Hematopoietic multipotent progenitor cell treated with erythropoietin and hydrocortisone succinate and interleukin-3 and kit ligand, for 6 days (in vitro differentiated cells): ENCODE data around the gene ERI2.

Experiments used
- DNase-seq: peaks from one replicate; pipeline ENCODE4 v3.0.0-alpha.2; 2015

Gene ERI2

DNA sequence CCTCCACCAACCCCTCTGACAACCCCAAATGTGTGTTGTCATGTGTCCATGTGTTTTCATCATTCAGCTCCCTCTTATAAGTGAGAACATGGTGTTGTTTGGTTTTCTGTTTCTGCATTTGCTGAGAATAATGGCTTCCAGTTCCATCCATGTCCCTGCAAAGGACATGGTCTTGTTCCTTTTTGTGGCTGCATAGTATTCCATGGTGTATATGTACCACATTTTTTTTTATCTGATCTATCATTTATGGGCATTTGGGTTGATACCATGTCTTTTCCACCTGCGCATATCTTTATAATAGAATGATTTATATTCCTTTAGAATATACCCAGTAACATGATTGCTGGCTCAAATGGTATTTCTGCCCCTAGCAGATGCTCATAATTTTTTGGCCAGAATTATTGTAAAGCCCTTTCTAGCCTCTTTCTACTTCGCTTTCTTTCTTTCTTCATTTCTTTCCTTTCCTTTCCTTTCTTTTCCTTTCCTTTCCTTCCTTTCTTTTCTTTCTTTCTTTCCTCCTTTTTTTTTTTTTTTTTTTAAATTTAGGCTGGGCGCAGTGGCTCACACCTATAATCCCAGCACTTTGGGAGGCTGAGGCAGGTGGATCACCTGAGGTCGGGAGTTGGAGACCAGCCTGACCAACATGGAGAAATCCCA lies 12.8 kb upstream of the ERI2 start:
- no peak for DNase-seq

DNA sequence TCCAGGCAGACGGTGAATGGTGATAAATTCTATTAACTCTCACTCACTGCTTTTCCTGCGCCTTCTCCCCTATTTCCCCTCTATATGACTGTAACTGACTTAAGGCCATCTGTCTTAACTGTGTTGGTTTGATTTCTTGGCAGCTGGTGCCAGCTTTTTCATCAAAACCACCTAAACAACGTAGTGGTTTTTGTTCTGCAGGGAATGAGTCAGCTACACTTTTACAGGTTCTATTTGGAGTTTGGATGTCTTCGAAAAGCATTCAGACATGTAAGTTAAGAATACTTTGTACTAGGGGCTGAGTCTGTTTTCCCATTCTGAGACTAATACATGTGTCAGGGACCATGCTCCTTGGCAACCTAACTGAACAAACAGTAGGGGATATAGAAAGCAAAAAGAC lies 8.5 kb upstream of the ERI2 start:
- DNase-seq: peak; percentile 77

- no peak for DNase-seq
Measured at GRCh38 chr16:20812510-20812909, 6.2 kb upstream of the ERI2 start.

DNA sequence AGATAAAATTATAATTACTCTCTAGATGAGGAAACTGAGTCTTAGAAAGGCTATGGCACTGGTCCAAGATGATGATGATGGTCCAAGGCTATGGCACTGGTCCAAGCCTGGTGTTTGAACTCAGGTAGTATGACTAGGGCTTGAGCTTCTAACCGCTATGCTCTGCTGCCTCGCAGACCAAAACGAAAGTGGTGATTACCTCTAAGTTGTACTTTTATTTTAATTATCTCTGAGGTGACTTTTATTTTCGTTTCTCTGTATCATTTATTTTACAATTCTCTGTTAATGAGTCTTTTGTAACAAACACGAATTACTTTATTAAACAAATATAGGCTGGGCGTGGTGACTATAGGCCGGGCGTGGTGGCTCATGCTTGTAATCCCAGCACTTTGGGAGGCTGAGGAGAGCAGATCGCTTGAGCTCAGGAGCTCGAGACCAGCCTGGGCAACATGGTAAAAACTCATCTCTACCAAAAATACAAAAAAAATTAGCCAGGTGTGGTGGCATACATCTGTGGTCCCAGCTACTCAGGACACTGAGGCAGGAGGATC lies 5.7 kb upstream of the ERI2 start:
- no peak for DNase-seq

DNA sequence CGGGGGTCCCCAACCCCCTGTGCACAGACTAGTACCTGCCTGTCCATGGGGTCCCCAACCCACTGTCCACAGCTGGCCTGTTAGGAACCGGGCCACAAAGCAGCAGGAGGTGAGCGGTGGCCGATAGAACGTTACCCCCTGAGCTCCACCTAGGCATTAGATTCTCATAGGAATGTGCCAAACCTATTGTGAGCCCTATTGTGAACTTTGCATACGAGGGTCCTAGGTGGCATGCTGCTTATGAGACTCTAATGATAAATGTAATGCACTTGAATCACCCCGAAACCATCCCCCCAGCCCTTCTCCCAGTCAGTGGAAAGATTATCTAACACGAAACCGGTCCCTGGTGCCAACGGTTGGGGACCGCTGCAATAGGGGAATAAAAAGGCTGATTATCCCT lies 1.6 kb upstream of the ERI2 start:
- DNase-seq: peak; percentile 54

GRCh38 chr16:20805684-20806167 lies 546 bp downstream of the ERI2 start:
- DNase-seq: peak; percentile 28

DNA sequence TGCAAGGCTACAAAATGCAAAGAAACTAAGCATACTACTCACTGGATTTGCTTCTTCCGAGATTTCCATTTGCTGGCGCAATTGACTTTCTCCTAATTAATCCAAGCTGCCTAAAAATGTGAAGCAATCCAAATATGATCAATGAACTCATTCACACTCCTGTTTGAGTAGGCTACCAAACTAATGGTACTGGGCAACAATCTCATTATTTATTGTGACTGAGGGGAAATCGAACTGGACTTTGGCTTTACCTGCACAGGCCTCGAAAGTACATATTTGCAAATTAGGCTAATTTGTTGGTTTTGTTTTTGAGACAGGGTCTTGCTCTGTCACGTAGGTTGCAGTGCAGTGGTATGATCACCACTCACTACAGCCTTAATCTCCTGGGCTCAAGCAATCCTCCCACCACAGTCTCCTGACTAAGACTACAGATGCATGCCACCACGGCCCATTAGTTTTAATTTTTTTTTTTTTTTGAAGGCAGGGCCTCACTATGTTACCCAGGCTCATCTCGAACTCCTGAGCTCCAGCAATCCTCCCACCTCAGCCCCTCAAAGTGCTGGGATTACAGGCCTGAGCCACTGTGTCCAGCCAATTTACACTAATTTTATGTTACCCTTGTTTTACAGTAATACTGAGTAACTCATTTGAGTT lies 2.6 kb downstream of the ERI2 start:
- peak; percentile 47 for DNase-seq

DNA sequence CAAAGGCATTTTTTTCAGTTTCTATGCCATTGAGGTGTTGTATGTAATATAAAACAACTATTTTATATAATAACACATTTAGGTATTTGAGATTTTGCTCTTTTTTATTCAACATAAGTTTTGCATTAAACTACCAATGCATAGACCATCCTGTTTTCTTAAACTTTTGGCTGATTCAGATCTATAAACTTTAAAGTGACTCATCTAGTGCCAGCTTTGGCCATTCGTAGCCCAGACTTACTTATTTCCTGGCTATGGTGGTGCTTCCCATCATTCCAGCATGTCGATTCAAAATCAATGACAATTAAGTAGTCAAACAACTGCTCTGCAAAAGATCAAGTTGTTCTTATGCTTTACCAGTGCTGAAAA lies 3.1 kb downstream of the ERI2 start:
- no peak for DNase-seq

GRCh38 chr16:20801278-20801677 lies 5.0 kb downstream of the ERI2 start:
- DNase-seq: no peak

DNA sequence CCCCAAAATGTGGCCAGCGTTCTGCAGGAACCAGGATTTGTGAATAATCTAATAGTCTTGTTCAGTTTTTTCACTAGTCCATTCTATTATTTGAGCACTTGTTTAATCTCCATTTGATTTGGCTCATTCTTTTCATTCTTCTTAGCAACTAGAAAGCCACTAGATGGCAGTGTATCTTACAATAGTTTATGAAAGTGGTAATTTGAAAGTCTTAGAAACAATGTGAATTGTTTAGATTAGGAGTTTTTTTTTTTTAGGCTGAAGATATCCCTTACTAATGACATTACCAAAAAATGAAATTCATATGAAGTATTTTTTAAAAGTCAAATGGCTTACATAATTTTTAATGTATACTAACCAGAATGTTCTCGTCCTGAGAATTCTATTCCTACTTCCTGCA lies 6.7 kb downstream of the ERI2 start:
- DNase-seq: peak; percentile 94

- no peak for DNase-seq
Measured at GRCh38 chr16:20798364-20798763, 7.9 kb downstream of the ERI2 start.

- no peak for DNase-seq
Measured at GRCh38 chr16:20791923-20792612, 14.2 kb downstream of the ERI2 start.

DNA sequence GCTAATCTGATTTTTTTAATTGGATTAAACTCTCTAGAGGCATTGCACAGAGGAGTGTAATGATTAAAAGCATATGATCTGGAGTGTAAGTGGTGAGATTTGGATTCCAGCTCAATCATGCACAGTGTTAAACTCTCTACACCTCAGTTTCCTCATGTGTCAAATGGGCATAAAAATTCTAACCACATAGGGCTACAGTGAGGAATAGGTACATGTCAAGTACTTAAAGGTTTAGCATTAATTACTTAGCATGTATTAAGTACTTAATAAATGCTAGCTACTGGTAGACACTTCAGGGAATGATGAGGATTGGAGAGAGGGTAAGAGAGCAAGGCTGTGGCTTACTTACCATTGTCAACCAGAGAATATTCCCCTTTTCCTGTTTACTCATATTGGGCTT lies 17.1 kb downstream of the ERI2 start:
- DNase-seq: no peak

DNA sequence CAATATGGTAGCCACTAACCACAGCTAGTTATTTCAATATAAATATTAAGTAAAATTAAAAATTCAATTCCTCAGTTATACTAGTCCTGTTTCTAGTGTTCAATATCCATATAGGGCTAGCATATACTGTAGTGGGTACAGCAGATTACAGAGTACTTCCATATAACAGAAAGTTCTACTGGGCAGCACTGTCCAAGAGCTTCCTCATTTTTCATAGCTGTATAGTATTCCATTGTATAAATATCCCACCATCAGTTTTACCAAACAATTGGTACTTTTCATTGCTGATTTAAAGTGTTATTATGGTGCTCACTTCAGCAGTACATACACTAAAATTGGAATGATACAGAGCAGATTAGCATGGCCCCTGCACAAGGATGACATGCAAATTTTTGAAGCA lies 22.1 kb downstream of the ERI2 start:
- no peak for DNase-seq

- no peak for DNase-seq
Measured at GRCh38 chr16:20782470-20782869, 23.8 kb downstream of the ERI2 start.

GRCh38 chr16:20781697-20782096 lies 24.6 kb downstream of the ERI2 start:
- peak; percentile 47 for DNase-seq

DNA sequence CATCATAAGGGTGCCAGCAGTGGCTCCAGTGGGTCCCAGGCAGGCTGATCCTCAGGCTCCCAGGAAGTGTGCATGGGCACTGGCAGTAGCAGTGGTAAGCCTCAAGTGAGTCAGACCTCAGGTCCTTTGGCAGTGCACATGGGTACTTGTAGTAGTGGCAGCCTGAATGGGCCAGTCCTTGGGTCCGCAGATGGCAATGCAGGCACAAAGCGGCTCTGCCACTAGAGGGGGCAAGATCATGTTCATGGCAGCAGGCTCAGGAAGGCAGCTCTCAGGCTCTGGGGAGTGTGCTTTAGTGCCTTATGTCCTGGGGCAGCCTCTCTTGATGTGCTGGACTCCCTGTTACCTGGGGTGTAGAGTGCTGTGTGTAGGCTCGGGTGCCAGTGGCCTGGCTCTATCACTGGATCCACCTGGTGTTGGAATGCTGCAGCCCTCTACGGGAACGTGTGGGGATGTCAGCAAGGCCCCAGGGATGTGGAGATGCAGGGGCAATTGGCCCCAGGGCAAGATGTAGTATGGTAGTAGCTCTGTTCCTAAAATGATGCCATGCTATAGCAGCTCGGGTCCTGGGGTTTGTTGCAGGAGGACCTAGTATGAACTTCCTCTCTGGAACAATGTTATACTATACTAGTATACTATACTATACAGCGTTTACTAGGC lies 31.4 kb downstream of the ERI2 start:
- DNase-seq: peak; percentile 90

DNA sequence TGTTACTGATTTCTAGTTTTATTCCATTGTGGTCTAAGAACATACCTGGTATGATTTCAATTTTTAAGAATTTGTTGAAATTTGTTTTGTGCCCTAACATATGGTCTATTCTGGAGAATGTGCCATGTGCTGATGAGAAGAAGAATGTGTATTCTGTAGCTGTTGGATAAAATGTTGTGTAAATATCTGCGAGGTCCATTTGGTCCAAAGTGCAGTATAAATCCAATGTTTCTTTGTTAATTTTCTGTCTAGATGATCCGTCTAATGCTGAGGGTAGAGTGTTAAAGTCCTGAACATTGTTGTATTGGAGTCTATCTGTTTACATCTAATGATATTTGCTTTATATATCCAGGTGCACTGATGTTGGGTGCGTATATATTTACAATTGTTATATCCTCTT lies 32.6 kb downstream of the ERI2 start:
- DNase-seq: no peak

GRCh38 chr16:20768818-20769217 lies 37.5 kb downstream of the ERI2 start:
- no peak for DNase-seq

DNA sequence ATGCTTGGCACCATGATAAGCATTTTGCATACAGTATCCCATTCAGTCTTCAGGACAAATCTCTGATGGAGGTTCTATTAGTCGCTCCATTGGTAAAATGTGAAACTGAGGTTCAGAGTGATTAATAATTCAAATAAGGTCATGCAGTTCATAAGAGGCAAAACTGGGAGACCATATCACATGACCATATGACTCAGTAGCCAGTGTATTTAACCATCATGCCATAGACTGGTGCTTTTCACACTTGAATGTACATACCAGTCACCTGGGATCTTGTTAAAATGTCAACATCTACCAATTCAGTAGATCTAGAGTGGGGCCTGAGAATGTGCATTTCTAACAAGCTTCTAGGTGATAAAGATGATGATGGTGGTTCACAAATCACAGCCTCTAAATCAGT lies 38.2 kb downstream of the ERI2 start:
- no peak for DNase-seq

- DNase-seq: no peak
Measured at GRCh38 chr16:20767577-20767976, 38.7 kb downstream of the ERI2 start.

- no peak for DNase-seq
Measured at GRCh38 chr16:20766294-20766693, 40.0 kb downstream of the ERI2 start.

- no peak for DNase-seq
Measured at GRCh38 chr16:20765732-20766131, 40.5 kb downstream of the ERI2 start.
